ENCODE measurements around the gene CLRN3. TPM values are rescaled to one million over a fixed set of nuclear protein-coding genes. Genes with fewer than 3 reads are reported as not detected.

Gene CLRN3
- total RNA-seq, 1 donor from 2014 or later: not detected

DNA sequence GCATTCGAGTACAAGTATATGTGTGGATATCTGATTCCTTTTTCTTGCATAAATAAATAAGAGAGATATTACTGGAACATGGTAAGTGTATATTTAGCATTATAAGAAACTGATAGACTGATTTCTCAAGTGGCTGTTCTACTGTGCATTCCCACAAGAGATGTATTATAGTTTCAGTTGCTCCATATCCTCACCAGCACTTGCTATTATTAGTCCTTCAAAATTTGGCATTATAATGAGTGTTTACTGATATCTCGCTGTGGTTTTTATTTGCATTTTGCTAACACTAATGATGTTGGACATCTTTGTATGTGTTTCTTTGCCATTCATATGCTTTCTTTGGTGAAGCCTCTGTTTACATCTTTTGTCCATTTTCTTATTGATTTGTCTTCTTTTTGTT, 4.4 kb upstream of the CLRN3 start:
- POLR2A ChIA-PET: no interaction called here
- H3K36me3 Mint-ChIP-seq (ENCODE audit: low read depth): no peaks in the 10 kb centered on the region
- ATAC-seq (ENCODE audit: low read depth): no peak
- H3K4me1 Mint-ChIP-seq: no peaks in the 10 kb centered on the region
- H3K4me3 Mint-ChIP-seq: no peak overlapping the region
- H3K9me3 Mint-ChIP-seq: peaks cover 9% of the 10 kb centered on the region
- no peak for DNase-seq
- H3K27me3 Mint-ChIP-seq: peaks cover 12% of the 10 kb centered on the region
- intact Hi-C loops (cut with micrococcal nuclease): no loop called here
- CTCF ChIA-PET: no interaction called here
- no peak overlapping the region for H3K27ac Mint-ChIP-seq
- no peak for TF ChIP-seq CTCF (IDR thresholded peaks at IDR 0.05)

DNA sequence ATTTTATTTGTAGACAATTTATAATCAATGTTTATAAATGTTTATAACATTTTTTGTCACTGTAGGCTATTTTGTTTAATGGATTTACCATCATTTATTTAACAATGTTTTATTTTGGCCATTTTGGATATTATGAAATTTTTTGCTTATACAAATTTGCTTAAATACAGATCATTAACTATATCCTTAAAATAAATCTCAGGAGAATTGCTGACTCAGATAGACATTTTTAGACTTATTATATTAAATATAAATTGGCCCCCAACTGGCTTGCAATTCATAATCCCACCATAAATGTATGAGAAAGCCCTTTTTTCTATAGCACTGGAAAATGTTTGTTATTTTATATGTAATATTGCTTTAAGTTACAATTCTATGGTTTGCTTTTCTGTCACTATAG, 3.8 kb upstream of the CLRN3 start:
- no peaks in the 10 kb centered on the region for H3K36me3 Mint-ChIP-seq (ENCODE audit: low read depth)
- DNase-seq: no peak
- H3K27me3 Mint-ChIP-seq: peaks cover 12% of the 10 kb centered on the region
- H3K27ac Mint-ChIP-seq: no peak overlapping the region
- POLR2A ChIA-PET: no interaction called here
- CTCF ChIA-PET: no interaction called here
- intact Hi-C loops (cut with micrococcal nuclease): no loop called here
- H3K4me1 Mint-ChIP-seq: no peaks in the 10 kb centered on the region
- H3K4me3 Mint-ChIP-seq: no peak overlapping the region
- peaks cover 9% of the 10 kb centered on the region for H3K9me3 Mint-ChIP-seq
- TF ChIP-seq CTCF (IDR thresholded peaks at IDR 0.05): no peak
- ATAC-seq (ENCODE audit: low read depth): no peak

DNA sequence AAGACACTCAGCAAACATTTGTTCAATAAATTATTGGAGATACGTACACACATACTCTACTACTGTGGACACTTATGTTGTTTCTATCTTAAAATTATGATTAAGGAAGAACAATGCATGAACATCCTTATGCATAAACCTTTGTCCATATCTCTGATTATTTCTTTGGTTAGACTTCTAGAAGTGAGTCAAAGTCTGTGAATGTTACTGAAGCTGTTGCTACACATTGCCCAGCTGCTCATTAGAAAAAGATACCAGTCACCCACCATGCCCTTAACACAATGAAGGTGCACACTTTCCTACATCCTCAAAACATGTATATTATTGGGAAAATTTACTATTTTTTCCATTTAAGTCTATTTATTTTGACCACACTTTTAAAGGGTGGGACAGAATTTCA, 1.4 kb upstream of the CLRN3 start:
- CTCF ChIA-PET: interaction anchor here (1.3 kb wide), 1 partner anchor 116 kb away, joined by 3 read pairs; no protein-coding TSS in a partner anchor

DNA sequence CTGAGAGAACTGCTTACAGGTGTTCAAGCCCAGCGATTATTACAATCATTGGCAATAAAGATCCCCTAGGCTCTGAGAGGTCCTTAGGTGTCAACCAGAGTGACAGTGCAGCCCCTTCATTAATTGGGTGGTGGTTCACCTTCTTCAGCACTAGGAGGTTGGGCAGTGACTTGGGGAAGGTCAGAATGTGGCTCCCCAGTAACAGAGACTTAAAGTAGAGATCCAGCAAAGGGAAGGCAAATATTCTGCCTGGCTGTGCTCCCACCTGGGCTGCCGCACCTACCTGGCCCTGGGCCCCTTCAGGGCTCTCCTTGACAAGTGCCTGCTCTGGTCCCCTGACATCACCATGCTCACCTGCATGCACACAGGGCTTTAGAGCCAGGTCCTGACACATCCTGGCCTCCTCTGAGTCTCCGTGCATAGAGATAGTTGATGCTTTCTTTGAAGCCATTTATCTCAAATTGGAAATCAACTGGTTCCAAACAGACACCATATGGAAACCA, 1.9 kb downstream of the CLRN3 start:
- Mint-ChIP-seq H3K4me3 (no peak overlapping the region), H3K27me3 (peaks cover 9% of the 10 kb centered on the region), H3K9me3 (no peaks in the 10 kb centered on the region), H3K4me1 (no peaks in the 10 kb centered on the region), H3K36me3 (ENCODE audit: low read depth) (no peaks in the 10 kb centered on the region), H3K27ac (no peak overlapping the region)
- no peak for ATAC-seq (ENCODE audit: low read depth)
- ChIA-PET CTCF (no interaction called here), POLR2A (no interaction called here)
- no peak for TF ChIP-seq CTCF (IDR thresholded peaks at IDR 0.05)
- no peak for DNase-seq
- intact Hi-C loops (cut with micrococcal nuclease): no loop called here

More for the DNA sequence above, 1.4 kb upstream of the CLRN3 start:
- Mint-ChIP-seq H3K27ac (no peak overlapping the region), H3K4me1 (no peaks in the 10 kb centered on the region), H3K4me3 (no peak overlapping the region), H3K9me3 (peaks cover 8% of the 10 kb centered on the region), H3K36me3 (ENCODE audit: low read depth) (no peaks in the 10 kb centered on the region), H3K27me3 (peaks cover 8% of the 10 kb centered on the region)
- intact Hi-C loops (cut with micrococcal nuclease): no loop called here
- POLR2A ChIA-PET: no interaction called here
- DNase-seq: no peak
- TF ChIP-seq CTCF (IDR thresholded peaks at IDR 0.05): no peak
- ATAC-seq (ENCODE audit: low read depth): no peak

GRCh38 chr10:127890216-127890615, 2.5 kb downstream of the CLRN3 start:
- CTCF ChIA-PET: no interaction called here

More at GRCh38 chr10:127890216-127890615, 2.5 kb downstream of the CLRN3 start:
- H3K36me3 Mint-ChIP-seq (ENCODE audit: low read depth): no peaks in the 10 kb centered on the region
- TF ChIP-seq CTCF (IDR thresholded peaks at IDR 0.05): no peak
- H3K27ac Mint-ChIP-seq: no peak overlapping the region
- H3K4me3 Mint-ChIP-seq: no peak overlapping the region
- intact Hi-C loops (cut with micrococcal nuclease): no loop called here
- peaks cover 9% of the 10 kb centered on the region for H3K27me3 Mint-ChIP-seq
- H3K4me1 Mint-ChIP-seq: no peaks in the 10 kb centered on the region
- H3K9me3 Mint-ChIP-seq: no peaks in the 10 kb centered on the region
- POLR2A ChIA-PET: no interaction called here
- DNase-seq: no peak
- no peak for ATAC-seq (ENCODE audit: low read depth)

Data from activated B cell treated with CpG ODN at 0.5 μM for 24 hours (primary cell).